Neural progenitor cell (in vitro differentiated cells): Measurements from ENCODE around the gene TRABD. TPM values are rescaled to one million over a fixed set of nuclear protein-coding genes. Genes with fewer than 3 reads are reported as not detected.

Experiments used
- DNase-seq: peaks from one replicate; pipeline ENCODE4 v3.0.0-alpha.2; 2016; ENCODE audit warnings: low spot score
- H2AFZ ChIP-seq: fragments of 200-600 bp; sonication (generic); replicated peaks from 2 replicates; pipeline ENCODE4 v1.6.1; 2016; ENCODE audit warnings: antibody characterized with exemption
- H3F3A ChIP-seq: fragments of 200-600 bp; sonication (generic); 2 replicates; pipeline ENCODE4 v1.6.1; 2016; ENCODE audit warnings: antibody characterized with exemption, low read depth
- H3K27ac ChIP-seq: fragments of 200-600 bp; sonication (generic); 2 replicates; pipeline ENCODE4 v1.5.1; 2016; ENCODE audit warnings: mild to moderate bottlenecking
- H3K27me3 ChIP-seq: fragments of 200-600 bp; sonication (generic); 2 replicates; pipeline ENCODE4 v1.6.1; 2016; ENCODE audit warnings: mild to moderate bottlenecking, moderate library complexity
- H3K36me3 ChIP-seq: fragments of 200-600 bp; sonication (generic); 2 replicates; pipeline ENCODE4 v1.5.1; 2016
- H3K4me1 ChIP-seq: fragments of 200-600 bp; sonication (generic); 2 replicates; pipeline ENCODE4 v1.6.1; 2016; ENCODE audit warnings: mixed run types
- H3K4me2 ChIP-seq: fragments of 200-600 bp; sonication (generic); 2 replicates; pipeline ENCODE4 v1.6.1; 2016
- H3K4me3 ChIP-seq: fragments of 200-600 bp; sonication (generic); 2 replicates; pipeline ENCODE4 v1.5.1; 2016
- H3K79me2 ChIP-seq: fragments of 200-600 bp; sonication (generic); 2 replicates; pipeline ENCODE4 v1.6.1; 2016; ENCODE audit warnings: low read depth
- H3K9ac ChIP-seq: fragments of 200-600 bp; sonication (generic); 2 replicates; pipeline ENCODE4 v1.6.1; 2016
- H3K9me3 ChIP-seq: fragments of 200-600 bp; sonication (generic); 2 replicates; pipeline ENCODE4 v1.5.1; 2016; ENCODE audit warnings: low read depth
- H4K20me1 ChIP-seq: fragments of 200-600 bp; sonication (generic); 2 replicates; pipeline ENCODE4 v1.6.1; 2016; ENCODE audit warnings: low read depth
- H3K27ac Mint-ChIP-seq: 3 replicates; pipeline ENCODE4 v1.8.0; 2021; ENCODE audit warnings: mixed read lengths
- H3K27me3 Mint-ChIP-seq: 2 replicates; pipeline ENCODE4 v1.8.0; 2022; ENCODE audit warnings: low read depth, mild to moderate bottlenecking, inconsistent platforms, moderate library complexity, mixed read lengths; ENCODE audit not compliant: insufficient read depth
- H3K36me3 Mint-ChIP-seq: 3 replicates; pipeline ENCODE4 v1.8.0; 2021; ENCODE audit warnings: mixed read lengths
- H3K4me1 Mint-ChIP-seq: 3 replicates; pipeline ENCODE4 v1.8.0; 2021; ENCODE audit warnings: mixed read lengths
- H3K4me3 Mint-ChIP-seq: 3 replicates; pipeline ENCODE4 v1.8.0; 2021; ENCODE audit warnings: mild to moderate bottlenecking, moderate library complexity, mixed read lengths
- H3K9me3 Mint-ChIP-seq: 3 replicates; pipeline ENCODE4 v1.8.0; 2020; ENCODE audit warnings: mixed read lengths
- CTCF ChIP-seq: fragments of 200-600 bp; sonication (generic); IDR thresholded peaks from 2 replicates; pipeline ENCODE4 v1.5.1; 2017; ENCODE audit warnings: antibody characterized with exemption, mild to moderate bottlenecking
- EZH2 ChIP-seq: fragments of 200-600 bp; sonication (generic); IDR thresholded peaks from 2 replicates; pipeline ENCODE4 v1.6.1; 2017; ENCODE audit warnings: antibody characterized with exemption, mild to moderate bottlenecking, moderate library complexity
- EZH2phosphoT487 ChIP-seq: fragments of 200-600 bp; sonication (generic); IDR thresholded peaks from 2 replicates; pipeline ENCODE4 v1.6.1; 2017; ENCODE audit warnings: antibody characterized with exemption
- total RNA-seq: library from RNA; depleted of rRNA; stranded (reverse); fragments of >200 nt; gene quantifications from 2 replicates; pipeline ENCODE4 v1.2.3, GENCODE V29; 2015; ENCODE audit warnings: low replicate concordance

TRABD gene
- total RNA-seq, 1 donor from 2014 or later: 15.4 TPM

GRCh38 chr22:50186761-50187523, 1.2 kb downstream of the TRABD start:
- peaks cover 52% of the 10 kb centered on the region for H4K20me1 ChIP-seq
- peak overlapping the region; percentile 94 for H3K4me2 ChIP-seq
- Mint-ChIP-seq H3K4me3 (peak overlapping the region; percentile 97), H3K36me3 (peaks cover 5% of the 10 kb centered on the region), H3K27me3 (peaks cover 3% of the 10 kb centered on the region), H3K4me1 (peaks cover 13% of the 10 kb centered on the region), H3K9me3 (no peaks in the 10 kb centered on the region), H3K27ac (peak overlapping the region; percentile 98)
- H3K9me3 ChIP-seq: no peaks in the 10 kb centered on the region
- TF ChIP-seq EZH2phosphoT487 (no peak), EZH2 (no peak), CTCF (no peak)
- no peak overlapping the region for H2AFZ ChIP-seq
- H3K4me3 ChIP-seq: peak overlapping the region; percentile 67
- peaks cover 16% of the 10 kb centered on the region for H3K27me3 ChIP-seq
- peak overlapping the region; percentile 21 for H3K9ac ChIP-seq
- DNase-seq: peak; percentile 51
- peaks cover 14% of the 10 kb centered on the region for H3K4me1 ChIP-seq
- no peaks in the 10 kb centered on the region for H3K36me3 ChIP-seq
- H3F3A ChIP-seq: peaks cover 6% of the 10 kb centered on the region
- H3K79me2 ChIP-seq: peaks cover 26% of the 10 kb centered on the region
- H3K27ac ChIP-seq: no peak overlapping the region

DNA sequence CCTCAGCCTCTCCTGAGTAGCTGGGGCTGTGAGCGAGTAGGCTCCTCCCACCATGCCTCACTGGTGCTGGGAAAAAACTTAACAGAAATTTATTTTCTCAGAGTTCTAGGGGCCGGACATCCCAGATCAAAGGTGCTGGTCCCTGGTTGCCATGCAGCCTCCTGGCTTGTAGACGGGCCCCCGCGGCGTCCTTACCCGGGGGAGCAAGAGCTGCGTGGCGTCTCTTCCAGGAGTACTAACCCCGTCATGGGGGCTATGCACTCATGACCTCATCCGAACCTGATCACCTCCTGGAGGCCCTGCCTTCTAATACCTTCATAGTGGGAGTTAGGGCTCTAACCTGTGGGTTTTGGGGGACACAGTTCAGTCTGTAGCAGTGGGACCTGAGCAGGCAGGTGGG, 2.6 kb downstream of the TRABD start:
- Histone ChIP-seq H2AFZ (no peak overlapping the region), H3K27ac (no peak overlapping the region), H3K27me3 (peaks cover 16% of the 10 kb centered on the region), H3K79me2 (peaks cover 26% of the 10 kb centered on the region), H3K4me3 (no peak overlapping the region), H4K20me1 (peaks cover 53% of the 10 kb centered on the region), H3K4me2 (no peak overlapping the region), H3K4me1 (peaks cover 14% of the 10 kb centered on the region), H3K9me3 (no peaks in the 10 kb centered on the region), H3K9ac (no peak overlapping the region), H3F3A (peaks cover 6% of the 10 kb centered on the region), H3K36me3 (no peaks in the 10 kb centered on the region)
- no peaks in the 10 kb centered on the region for H3K9me3 Mint-ChIP-seq
- H3K4me1 Mint-ChIP-seq: peaks cover 13% of the 10 kb centered on the region
- TF ChIP-seq CTCF: no peak
- no peak for TF ChIP-seq EZH2
- no peak for TF ChIP-seq EZH2phosphoT487
- no peak for DNase-seq
- H3K27ac Mint-ChIP-seq: no peak overlapping the region
- H3K27me3 Mint-ChIP-seq: no peaks in the 10 kb centered on the region
- peaks cover 5% of the 10 kb centered on the region for H3K36me3 Mint-ChIP-seq
- H3K4me3 Mint-ChIP-seq: no peak overlapping the region

GRCh38 chr22:50189184-50189848, 3.6 kb downstream of the TRABD start:
- no peak overlapping the region for H3K27ac Mint-ChIP-seq

More at GRCh38 chr22:50189184-50189848, 3.6 kb downstream of the TRABD start:
- no peaks in the 10 kb centered on the region for H3K36me3 ChIP-seq
- H3K4me3 ChIP-seq: no peak overlapping the region
- no peak overlapping the region for H3K4me2 ChIP-seq
- no peaks in the 10 kb centered on the region for H3K27me3 Mint-ChIP-seq
- H3K9me3 ChIP-seq: no peaks in the 10 kb centered on the region
- H3K27ac ChIP-seq: no peak overlapping the region
- peaks cover 6% of the 10 kb centered on the region for H3F3A ChIP-seq
- DNase-seq: no peak
- H3K79me2 ChIP-seq: peaks cover 26% of the 10 kb centered on the region
- peaks cover 6% of the 10 kb centered on the region for H3K4me1 ChIP-seq
- H3K9me3 Mint-ChIP-seq: no peaks in the 10 kb centered on the region
- no peak for TF ChIP-seq EZH2
- TF ChIP-seq EZH2phosphoT487: no peak
- TF ChIP-seq CTCF: no peak
- H2AFZ ChIP-seq: no peak overlapping the region
- H4K20me1 ChIP-seq: peaks cover 53% of the 10 kb centered on the region
- no peak overlapping the region for H3K9ac ChIP-seq
- H3K4me1 Mint-ChIP-seq: peaks cover 11% of the 10 kb centered on the region
- peaks cover 12% of the 10 kb centered on the region for H3K27me3 ChIP-seq
- H3K4me3 Mint-ChIP-seq: no peak overlapping the region
- peaks cover 5% of the 10 kb centered on the region for H3K36me3 Mint-ChIP-seq
